Heart left ventricle (tissue), 13 donors: ENCODE results near the gene SLC23A2.

Experiments
- CTCF ChIP-seq, 12 donors: fragments of 200-600 bp; sonication (generic) in 4 of 12; IDR thresholded peaks; one replicate each; pipeline versions ENCODE4 v1.5.0 to v1.8.0; 2018 to 2022; ENCODE audit warnings: antibody characterized with exemption in 12 of 12, mild to moderate bottlenecking in 5 of 12
- POLR2A ChIP-seq, 2 donors: fragments of 450-650 bp; IDR thresholded peaks; one replicate each; pipeline ENCODE4 v1.6.1; 2017; ENCODE audit warnings: antibody characterized with exemption in 2 of 2, mild to moderate bottlenecking in 2 of 2, moderate library complexity in 2 of 2
- donor health status: ischemic (EF 13 %, LVEDD 7.1; RV severe dilation, severe dysfunction).
- donor health status: DM: no; HTN: yes; CAD: no.
- donor health status: DM: no; HTN: no; CAD: no.
- donor health status: ischemic (EF 25% LVEDD 6.9; RV normal size, moderate dysfunction).
- donor health status: ischemic (EF 25% LVEDD 5.7; RV mildly dilated, moderate dysfunction).
- donor health status: ischemic (EF 35%, LVEDD 5.7; RV mildly dilated, moderate dysfunction).
- donor health status: nonischemic (EF 11% LVEDD 7.7; RV severe dilation, severe dysfunction).
- donor health status: DM: yes; HTN: yes; CAD: no.
- donor health status: PGD.
- donor health status: ischemic (EF 29% LVEDD 5.4; RV normal size, mild dysfunction).
- donor health status: nonischemic (EF 23%, LVEDD 6.1; RV moderate dilation, normal function).

DNA sequence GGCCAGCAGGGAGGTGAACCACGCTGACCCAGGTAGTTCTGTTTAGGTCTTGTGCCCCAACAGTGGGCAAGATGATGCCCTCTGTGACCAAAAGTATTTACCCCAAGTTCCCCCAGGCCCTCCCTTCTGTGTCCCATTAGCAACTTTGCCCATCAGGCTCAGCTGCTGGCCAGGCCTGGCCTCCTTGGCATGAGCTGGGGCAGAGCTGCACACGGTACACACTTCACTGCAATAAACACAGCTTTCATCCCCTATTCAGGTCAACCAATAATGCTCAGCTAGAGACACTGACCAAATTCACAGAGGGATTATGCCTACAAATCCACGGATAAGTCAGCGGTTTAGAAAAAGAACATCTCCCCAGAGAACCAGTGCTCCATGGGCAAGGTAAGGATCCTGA lies 103.7 kb downstream of the SLC23A2 start:
- TF ChIP-seq POLR2A (IDR thresholded peaks at IDR 0.05) (no peak), CTCF (IDR thresholded peaks at IDR 0.05) (no peak)
